Measurements from ENCODE around the gene PAFAH1B2. TPM values are rescaled to one million over a fixed set of nuclear protein-coding genes. Genes with fewer than 3 reads are reported as not detected.

PAFAH1B2 gene
- total RNA-seq, 1 experiment from 2014 or later = 154 TPM

DNA sequence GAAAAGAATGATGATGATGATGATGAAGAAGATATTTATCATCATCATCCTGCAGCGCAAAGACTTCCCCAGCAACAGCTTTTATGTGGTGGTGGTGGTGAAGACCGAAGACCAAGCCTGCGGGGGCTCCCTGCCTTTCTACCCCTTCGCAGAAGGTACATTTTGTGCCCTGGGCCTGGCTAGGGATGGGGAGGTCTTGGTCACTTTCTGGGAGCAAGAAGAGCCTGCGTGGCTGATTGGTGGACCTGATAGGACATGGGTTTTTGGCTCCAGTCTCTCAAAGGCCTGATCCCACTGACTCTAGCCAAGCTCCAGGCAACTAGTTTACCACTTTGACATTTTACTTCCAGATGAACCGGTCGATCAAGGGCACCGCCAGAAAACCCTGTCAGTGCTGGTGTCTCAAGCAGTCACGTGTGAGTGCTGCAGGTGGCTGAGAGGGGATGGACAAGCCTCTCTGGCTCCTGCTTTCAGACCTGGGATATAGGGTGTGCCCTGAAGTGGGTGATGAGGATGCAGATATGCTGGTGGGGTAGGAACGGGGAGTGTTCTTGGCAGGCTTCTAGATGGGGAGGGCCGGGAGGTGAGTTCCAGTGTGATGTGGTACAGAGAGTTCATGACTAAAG is 39.8 kb downstream of the PAFAH1B2 start:
- Histone ChIP-seq H3K4me3 (replicated peaks in 1 of 2; ENCODE audit: low read depth in 1 of 2, low read length in 2 of 2) (no peak overlapping the region), H3K79me2 (ENCODE audit: insufficient read depth, low read length) (no peaks in the 10 kb centered on the region), H3K9me3 (ENCODE audit: control insufficient read depth in 1 of 2, insufficient read depth in 1 of 2, low read depth in 1 of 2, low read length in 2 of 2) (no peaks in the 10 kb centered on the region), H4K20me1 (ENCODE audit: insufficient read depth) (no peaks in the 10 kb centered on the region), H3K4me1 (ENCODE audit: control insufficient read depth in 1 of 2, insufficient read depth in 2 of 2, low read length in 2 of 2) (peaks cover 16 to 23% of the 10 kb centered on the region in 2 experiments), H3K9me2 (ENCODE audit: insufficient read depth) (no peaks in the 10 kb centered on the region), H3K27me3 (ENCODE audit: insufficient read depth, low read length) (no peaks in the 10 kb centered on the region), H3K27ac (ENCODE audit: low read depth, low read length) (no peak overlapping the region), H3K4me2 (ENCODE audit: low read length) (no peak overlapping the region), H2AFZ (ENCODE audit: low read depth, low read length, poor library complexity, severe bottlenecking) (no peak overlapping the region), H3K36me3 (ENCODE audit: control insufficient read depth in 1 of 2, insufficient read depth in 2 of 2, low read length in 2 of 2) (peaks cover 0 to 3% of the 10 kb centered on the region in 2 experiments; a peak in 2 of 4 replicates), H3K9ac (ENCODE audit: low read length) (no peak overlapping the region)
- BruUV-seq (replicated peaks) = no TSS peak
- intact Hi-C loops (cut with micrococcal nuclease) = no loop called here
- ChIA-PET RAD21 (ENCODE audit: low non-redundant PET in 1 of 2, low total read pairs in 2 of 2, uncharacterized antibody in 2 of 2, unreplicated experiment in 2 of 2) (no interaction called here), CTCF (no interaction called here), POLR2A (no interaction called here)
- ATAC-seq (no peak), DNase-seq (ENCODE audit: low read depth, low spot score) (no peak)
- TF ChIP-seq ZNF274 (IDR thresholded peaks at IDR 0.05; ENCODE audit: low read depth, low read length) = no peak
- no peak for TF ChIP-seq SRF (IDR thresholded peaks at IDR 0.05; ENCODE audit: low read depth)
- TF ChIP-seq JUND (IDR thresholded peaks at IDR 0.05) = no peak
- TF ChIP-seq ZBTB33 (IDR thresholded peaks at IDR 0.05; ENCODE audit: extremely low read depth, insufficient replicate concordance, low read length) = no peak
- TF ChIP-seq, protein P1, sequence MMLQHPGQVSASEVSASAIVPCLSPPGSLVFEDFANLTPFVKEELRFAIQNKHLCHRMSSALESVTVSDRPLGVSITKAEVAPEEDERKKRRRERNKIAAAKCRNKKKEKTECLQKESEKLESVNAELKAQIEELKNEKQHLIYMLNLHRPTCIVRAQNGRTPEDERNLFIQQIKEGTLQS (IDR thresholded peaks at IDR 0.05) = no peak
- no peak for TF ChIP-seq RAD21 (IDR thresholded peaks at IDR 0.05; ENCODE audit: low read depth)
- no peak for TF ChIP-seq SP1 (IDR thresholded peaks at IDR 0.05; ENCODE audit: low read depth)
- TF ChIP-seq SIN3A (IDR thresholded peaks at IDR 0.05; ENCODE audit: low read depth) = no peak
- no peak for TF ChIP-seq EZH2phosphoT487 (IDR thresholded peaks at IDR 0.05; ENCODE audit: borderline replicate concordance)
- no peak for TF ChIP-seq POLR2AphosphoS5 (IDR thresholded peaks at IDR 0.05; ENCODE audit: low read depth, low read length)
- no peak for TF ChIP-seq ZFX (IDR thresholded peaks at IDR 0.05)
- no peak for TF ChIP-seq POLR2A (IDR thresholded peaks at IDR 0.05; ENCODE audit: borderline replicate concordance, extremely low read depth, insufficient read depth, insufficient read length)
- no peak for TF ChIP-seq ELF1 (IDR thresholded peaks at IDR 0.05; ENCODE audit: borderline replicate concordance, low read depth)
- TF ChIP-seq EZH2 (IDR thresholded peaks at IDR 0.05) = no peak

Measured in HCT116 (cell line).